ENCODE measurements around the gene NCAM1. TPM values are rescaled to one million over a fixed set of nuclear protein-coding genes. Genes with fewer than 3 reads are reported as not detected.
A peak's percentile ranks its signal among the peaks of the same experiment; 100 is the strongest.

Gene NCAM1
- total RNA-seq, 1 donor from 2014 or later, result 244 TPM

DNA sequence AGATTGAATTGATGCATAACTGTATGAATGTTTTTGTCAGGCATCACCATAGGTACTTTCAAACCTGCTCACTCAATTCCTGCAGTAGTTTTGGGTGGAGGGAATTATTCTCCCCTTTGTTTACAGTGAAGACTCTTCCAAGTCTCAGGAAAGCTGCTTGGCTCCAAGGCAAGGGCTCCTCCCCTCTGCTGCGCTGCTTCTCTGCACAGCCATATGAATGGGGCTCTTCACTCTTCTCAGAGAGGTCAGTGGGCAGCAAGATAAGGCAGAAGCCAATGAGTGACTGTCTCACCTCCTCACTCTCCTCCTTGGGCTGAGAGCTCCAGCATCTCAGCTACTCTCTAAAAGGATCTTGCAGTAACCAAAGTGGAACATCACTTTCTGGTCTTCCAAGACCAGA lies 187.4 kb downstream of the NCAM1 start:
- no peak for DNase-seq
- intact Hi-C loops (cut with micrococcal nuclease), result no loop called here
- no peak for ATAC-seq

DNA sequence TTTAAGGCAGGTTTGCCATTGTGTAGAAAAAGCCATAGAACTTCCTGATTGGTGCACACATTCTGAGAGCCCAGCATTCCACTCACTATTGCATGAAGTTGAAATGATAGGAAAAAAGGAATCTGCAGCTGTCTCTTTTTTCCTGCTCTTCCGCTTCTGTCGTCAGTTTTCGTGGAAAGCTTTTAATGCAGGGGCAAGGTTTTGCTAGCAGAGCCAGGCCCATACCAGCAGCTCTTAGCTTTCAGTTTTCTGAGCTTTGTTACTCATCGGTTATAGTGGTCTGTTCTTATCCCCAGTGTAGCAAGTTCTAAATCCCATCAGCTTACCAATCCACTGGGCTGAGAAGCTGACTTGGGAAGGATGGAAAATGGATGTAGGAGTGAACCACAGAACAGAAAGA lies 190.3 kb downstream of the NCAM1 start:
- intact Hi-C loops (cut with micrococcal nuclease), result no loop called here

DNA sequence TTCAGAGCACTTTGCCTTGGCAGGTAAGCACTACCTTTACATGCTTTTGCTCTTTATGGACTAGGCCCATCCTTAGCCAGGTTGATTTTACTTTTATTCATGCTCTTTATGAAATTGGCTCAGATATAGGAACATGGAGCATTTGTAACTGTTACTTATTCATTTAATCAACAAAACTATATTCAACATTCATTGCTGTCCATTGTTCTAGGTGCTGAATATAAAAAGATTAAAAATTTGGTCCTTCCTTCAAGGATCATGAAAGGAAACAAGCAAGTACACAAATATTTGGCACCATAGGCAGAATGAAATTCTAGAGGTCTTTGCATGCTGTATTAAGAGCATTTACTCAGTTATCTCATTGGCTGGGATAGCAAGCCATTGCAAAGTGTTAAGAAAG lies 191.3 kb downstream of the NCAM1 start:
- no peak for DNase-seq
- no peak for ATAC-seq
- intact Hi-C loops (cut with micrococcal nuclease), result no loop called here

More for the DNA sequence above, 190.3 kb downstream of the NCAM1 start:
- DNase-seq (no peak), ATAC-seq (no peak)

DNA sequence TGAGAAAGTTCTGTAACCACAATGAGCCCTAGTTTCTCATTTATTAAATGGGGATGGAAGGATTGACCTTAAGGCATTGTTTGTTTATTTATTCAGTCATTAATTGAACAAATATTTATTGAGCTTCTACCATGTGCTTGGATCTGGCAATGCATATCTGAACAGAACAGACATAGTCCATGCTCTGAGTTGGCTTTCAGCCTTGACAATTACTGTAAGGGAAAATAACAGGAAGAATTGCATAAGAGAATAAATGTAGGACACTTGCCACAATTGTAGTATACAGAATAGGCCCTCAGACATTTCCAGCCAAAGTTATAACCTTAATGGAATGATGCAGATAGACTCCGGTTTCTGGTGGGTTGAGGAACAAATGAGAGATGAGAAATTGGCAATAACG lies 192.6 kb downstream of the NCAM1 start:
- intact Hi-C loops (cut with micrococcal nuclease), result no loop called here
- DNase-seq (no peak), ATAC-seq (peak; percentile 74)

DNA sequence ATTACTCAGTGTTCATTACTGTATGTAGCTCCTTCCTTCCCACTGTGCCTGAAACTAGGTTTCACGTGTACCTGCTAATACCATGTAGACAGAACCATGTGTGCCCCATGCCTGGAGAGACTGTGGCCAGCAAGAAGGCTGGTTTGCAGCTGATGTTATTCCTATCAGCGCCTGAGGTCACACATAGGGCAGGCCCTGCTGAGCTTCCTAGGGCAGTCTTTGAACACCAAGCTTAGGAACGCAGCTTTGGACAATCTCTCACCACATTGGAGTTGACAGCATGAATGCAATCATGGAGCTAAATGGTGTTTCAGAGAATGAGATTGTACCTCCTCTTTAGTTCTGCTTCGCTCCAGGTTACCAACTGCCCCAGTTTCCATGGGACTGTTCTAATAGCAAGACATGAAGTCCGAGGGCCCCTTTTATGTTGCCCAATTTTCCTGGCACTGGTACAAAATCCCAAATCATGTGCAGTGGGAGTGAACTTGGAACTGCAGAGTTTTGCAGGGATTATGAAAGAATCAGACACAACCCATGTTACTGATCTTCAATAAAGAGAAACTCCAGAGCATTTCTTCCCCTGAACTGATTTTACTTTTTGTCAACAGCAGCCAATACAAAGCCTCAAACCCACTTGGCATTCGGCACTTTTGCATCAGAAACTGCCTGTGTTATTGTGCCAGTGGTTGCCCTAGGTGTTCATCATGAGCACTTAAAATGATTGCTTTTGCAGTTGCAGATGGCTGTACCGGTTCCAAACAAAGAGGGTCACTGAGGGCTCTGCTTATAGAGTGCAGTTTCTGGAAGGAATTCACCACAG lies 199.0 kb downstream of the NCAM1 start:
- DNase-seq, result no peak
- intact Hi-C loops (cut with micrococcal nuclease), result no loop called here

DNA sequence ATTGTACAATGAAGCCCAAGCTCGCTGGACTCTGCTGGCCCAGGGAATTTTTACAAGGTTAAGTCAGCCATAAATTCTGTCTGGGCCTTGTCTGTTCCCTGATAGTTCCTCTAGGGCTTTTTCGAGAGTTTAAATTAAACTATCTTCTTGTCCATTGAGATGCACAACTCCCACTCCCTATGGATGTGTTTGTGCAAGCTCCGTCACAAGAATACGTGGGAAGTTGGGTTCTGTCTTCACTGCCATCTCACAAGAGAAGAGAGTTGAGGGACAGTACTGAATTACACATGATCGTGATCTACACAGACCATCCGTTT lies 199.5 kb downstream of the NCAM1 start:
- DNase-seq, result no peak
- intact Hi-C loops (cut with micrococcal nuclease), result no loop called here
- ATAC-seq, result no peak

More for the DNA sequence above, 199.0 kb downstream of the NCAM1 start:
- ATAC-seq, result peak; percentile 70

DNA sequence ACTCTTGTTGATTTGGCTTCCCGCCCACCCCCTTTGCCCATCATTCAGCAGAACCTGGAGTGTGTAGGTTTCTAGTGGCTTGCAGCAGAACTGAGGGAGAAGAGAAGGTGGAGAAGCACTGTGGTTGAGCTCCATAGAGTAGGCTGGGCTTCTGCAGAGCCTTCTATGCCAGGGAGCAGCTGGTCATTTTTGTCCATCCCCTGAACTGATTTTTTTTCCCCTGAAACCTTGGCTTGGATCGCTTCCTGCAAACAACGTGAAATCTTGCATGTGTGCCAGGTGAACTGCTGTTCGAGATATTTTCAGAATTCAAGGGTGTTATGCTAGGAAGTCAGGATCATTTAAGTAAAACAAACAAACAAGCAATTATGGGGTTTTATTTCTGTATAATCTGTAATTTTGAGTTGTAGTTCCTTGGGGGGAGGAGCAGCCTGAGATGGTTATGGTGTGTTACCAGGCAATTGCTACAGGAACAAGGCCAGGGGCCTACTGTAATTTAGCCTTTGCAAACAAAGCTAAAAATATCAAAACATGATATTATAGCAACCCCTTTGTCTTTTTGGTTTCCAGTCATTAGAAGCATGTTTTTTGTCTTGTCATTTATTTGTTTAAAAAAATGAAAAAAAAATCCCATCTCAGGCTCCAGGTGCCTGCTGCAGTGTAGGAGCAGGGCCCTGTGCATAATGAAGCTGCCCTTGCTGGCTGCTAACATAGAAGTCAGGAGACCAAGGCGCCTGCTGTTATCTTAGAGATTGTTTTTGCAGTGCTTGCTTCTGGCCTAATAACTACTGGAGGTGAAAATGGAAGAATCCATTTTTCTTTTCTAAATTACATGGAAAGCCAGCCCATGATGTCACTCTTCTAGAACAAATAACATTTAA lies 200.7 kb downstream of the NCAM1 start:
- DNase-seq (no peak), ATAC-seq (peak; percentile 62)
- intact Hi-C loops (cut with micrococcal nuclease), result no loop called here

DNA sequence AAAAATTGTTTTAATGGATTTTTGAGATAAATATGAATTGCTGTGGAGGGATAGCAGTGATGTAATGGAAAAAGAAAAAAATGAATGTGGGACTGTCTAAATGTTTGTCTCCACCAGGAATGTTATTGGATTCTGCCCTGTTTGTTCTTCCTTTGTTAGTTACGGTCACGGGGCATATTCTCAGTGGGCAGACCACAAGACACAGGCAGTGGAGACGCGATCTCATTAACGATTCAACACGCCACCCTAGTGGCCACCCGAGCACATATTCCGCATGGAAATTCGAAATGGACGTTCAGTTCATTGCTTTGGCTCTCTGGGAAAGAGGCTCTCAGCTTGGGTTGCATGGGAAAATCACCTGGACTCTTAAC lies 201.4 kb downstream of the NCAM1 start:
- intact Hi-C loops (cut with micrococcal nuclease), result no loop called here
- ATAC-seq (peak; percentile 60), DNase-seq (no peak)

DNA sequence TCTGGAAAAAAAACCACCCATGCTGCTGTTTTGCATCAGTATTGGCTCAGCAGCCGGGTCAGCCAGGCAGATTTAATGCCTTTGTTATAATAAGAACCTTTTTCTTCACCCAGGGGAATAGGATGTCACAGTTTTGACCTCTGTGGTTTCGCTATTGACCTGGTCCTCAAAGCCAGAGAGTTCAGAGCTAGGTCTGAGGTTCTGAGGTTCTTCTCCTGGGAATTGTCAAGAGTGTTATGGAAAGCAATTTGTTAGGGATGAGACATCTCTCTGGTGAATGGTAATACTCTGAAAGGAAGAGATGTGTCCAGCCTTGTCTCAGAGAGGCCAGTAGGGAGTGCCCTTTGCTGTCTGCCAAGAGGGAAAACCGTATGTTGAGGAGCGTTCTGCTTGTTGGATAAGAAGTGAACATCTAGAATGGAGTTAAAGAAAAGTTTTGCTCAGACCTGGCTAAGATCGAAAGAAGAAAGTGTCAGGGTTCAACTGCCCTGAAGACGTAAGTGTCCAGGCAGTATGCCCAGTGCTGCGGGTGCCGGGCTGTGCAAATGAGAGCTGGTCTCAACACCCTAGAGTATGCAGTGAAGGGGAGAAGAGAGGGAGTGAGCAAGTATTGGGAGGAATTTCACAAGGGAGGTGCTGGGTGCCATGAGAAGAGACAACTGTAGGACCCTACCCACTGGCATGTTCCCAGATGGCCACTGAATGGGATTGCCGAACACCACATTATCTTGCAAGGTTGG lies 202.2 kb downstream of the NCAM1 start:
- intact Hi-C loops (cut with micrococcal nuclease), result no loop called here
- no peak for DNase-seq
- peak; percentile 25 for ATAC-seq

DNA sequence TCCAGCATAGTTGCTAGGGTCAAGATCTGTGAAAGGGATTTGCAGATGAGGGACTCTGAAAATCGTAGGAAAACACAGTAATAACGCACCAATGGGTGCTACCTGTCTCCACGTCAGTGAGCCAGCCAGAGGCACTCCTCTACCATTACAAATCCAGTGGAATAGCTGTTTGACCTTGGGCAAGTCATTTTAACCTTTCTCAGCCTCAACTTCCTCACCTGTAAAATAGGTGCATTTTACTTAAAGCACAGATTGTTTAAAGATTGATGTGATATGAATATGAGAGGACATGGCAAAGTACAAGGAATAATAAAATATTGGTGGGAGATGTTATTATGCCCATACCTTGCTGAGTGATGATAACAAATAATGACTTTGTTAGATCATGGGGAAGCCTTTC lies 205.1 kb downstream of the NCAM1 start:
- no peak for DNase-seq
- no peak for ATAC-seq
- intact Hi-C loops (cut with micrococcal nuclease), result no loop called here

DNA sequence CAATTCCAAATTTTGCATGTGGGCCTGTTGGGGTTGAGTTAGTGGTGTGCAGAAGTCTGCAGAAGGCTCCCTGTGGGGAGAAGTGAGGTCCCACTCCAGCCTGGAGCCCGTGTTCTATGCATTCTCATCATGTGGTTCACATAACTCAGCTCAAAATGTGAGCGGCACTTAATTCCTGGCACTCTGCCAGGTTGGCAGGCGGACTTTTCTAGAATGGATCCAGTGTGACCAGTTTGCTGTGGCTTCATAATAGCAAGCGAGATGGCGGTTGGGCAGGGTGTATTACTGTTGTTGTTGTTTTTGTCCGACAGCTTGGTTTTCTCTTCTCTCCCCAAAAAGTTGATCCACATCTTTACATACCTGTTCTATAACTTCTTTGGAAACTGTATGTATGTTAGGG lies 206.4 kb downstream of the NCAM1 start:
- intact Hi-C loops (cut with micrococcal nuclease), result no loop called here
- DNase-seq, result peak; percentile 39
- peak; percentile 9 for ATAC-seq

DNA sequence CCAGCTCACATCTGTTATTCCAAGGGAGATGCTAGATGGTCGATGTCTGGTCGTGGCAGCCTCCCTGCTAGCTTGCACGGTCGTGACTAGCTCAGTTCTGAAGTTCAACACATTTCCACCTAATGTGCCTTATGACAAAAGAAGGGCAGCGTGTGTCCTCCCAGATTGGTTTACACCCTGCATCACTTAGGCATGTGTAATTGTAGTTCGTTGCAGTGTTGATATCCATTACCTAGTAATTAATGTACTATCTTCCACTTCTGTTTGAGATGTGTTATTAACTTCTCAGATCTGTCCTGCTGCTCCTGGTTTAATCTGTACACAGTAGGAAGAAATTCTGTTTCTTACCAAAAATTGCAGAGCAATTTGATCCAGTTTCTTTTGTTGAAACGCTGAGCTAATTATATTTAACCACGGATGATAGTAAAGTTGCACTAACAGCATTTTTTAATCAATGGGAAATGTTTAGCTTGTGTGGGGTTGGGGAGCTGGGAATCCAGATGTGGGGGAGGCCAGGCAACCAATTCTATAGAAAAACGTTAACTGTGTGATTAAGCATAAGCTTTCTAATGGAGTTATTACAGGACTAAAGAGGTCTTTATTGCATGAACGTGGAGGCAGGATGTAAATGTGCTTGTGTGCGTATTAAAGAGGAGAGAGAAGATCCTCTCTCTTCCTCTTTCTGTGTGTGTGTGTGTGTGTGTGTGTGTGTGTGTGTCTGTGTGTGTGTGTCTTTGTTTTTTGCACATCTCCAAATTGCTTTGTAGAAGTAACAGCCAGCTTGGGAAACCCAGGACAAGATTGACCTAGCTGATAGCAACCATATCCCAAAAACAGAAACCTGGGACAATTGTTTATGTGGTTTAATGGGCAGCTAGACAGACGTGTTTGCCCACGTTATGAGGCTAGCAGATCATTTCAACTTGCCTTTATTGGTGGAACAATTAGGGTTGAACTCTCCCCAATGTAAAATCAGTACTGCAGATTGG lies 207.4 kb downstream of the NCAM1 start:
- ATAC-seq (no peak), DNase-seq (no peak)
- intact Hi-C loops (cut with micrococcal nuclease), result no loop called here

DNA sequence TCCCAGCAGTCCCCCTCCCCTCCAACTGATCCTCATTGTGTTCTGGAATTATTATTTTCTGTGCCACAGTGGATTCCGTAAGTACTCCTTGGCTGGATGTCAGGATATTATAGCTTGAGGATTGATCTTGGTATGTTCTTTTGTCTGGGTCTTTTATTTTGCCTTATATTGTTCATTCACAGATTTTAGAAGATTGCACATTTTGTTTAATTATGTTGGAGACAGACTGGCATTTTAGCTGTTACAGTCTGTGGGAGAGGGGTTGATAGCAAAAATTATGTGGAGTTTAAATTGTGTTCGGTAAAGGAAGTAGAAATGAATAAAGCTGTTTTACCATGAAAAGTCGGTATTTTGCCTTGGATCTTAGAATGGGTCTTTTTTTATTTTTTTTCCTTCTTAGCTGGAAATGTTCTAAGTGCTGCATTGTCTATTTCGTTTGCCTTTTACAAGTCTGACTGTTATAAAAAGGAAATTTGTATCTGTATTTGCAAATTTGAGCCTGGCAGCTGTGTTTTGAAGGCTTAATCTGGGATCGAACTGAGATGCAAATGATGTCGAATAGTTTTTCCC lies 211.2 kb downstream of the NCAM1 start:
- no peak for DNase-seq
- no peak for ATAC-seq
- intact Hi-C loops (cut with micrococcal nuclease), result no loop called here

DNA sequence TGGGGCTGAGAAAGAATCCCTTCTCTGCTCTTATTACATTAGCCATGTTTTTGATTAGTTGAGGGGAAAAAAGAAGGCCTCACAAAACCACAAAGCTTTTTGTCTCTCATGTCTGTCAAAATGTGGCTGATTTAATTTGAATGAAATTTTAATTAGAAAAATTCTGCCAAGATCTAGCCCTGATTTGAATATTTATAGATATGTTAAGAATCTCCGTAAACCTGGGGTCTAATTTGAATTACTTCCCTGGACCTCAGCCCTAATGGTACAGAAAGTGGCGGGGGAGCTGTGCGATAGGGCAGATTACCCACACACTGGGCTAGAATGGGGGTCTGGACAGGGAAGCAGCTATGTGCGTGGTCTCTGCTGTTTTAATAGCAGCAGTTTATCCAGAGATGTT lies 211.9 kb downstream of the NCAM1 start:
- DNase-seq (no peak), ATAC-seq (no peak)
- intact Hi-C loops (cut with micrococcal nuclease), result no loop called here

DNA sequence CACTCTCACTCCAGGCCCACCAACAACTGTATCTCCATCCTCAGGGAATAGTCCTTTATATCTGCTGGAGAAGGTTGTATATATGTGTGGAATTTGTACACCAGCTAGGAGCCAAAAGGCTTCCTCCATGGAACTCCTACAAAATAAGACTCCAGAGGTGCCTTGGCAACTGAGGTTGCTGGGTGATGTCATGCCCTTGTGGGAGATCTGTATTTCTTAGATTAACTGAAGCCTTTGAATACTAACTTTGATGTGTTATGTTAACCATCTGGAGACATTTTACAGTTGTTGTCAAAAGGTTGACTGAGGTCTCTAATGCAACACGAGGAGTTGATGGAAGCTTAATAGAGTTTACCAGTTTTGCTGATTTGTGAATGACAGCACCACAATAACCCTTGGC lies 213.7 kb downstream of the NCAM1 start:
- DNase-seq (no peak), ATAC-seq (peak; percentile 25)
- intact Hi-C loops (cut with micrococcal nuclease), result no loop called here

DNA sequence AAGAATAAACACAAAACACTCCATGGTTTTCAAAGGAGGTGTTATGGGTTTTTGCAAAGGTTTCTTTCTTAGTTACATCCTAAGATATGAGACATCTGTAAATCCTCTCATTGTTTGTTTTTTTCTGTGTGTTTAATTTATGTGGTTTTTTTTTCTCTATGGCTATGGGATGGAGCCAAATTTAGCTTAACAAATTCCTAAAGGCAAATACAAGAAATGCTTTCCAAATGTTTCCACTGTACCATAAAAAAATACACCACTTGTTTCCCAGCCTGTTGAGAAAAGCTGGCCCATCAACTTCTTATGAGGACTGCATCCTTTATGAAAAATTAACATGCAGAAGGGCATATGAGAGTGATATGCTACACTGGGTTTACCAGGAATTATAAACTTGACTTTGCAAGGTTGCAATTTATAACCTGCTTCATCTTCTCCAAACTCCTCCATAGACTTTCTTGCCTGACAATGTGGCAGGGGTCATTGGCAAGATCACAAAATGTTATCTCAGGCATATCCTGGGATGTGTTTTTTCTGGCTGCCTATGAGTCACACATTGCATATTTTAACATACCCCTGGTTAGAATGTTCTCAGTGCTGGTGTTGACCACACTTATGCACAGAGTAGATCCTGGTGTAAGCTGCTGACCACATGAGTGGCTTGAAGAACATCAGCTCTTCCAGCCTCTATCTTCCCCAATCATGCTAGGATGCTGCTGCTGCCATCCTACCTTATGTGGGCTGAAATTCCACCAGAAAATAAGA lies 215.6 kb downstream of the NCAM1 start:
- no peak for ATAC-seq
- intact Hi-C loops (cut with micrococcal nuclease), result no loop called here
- no peak for DNase-seq

DNA sequence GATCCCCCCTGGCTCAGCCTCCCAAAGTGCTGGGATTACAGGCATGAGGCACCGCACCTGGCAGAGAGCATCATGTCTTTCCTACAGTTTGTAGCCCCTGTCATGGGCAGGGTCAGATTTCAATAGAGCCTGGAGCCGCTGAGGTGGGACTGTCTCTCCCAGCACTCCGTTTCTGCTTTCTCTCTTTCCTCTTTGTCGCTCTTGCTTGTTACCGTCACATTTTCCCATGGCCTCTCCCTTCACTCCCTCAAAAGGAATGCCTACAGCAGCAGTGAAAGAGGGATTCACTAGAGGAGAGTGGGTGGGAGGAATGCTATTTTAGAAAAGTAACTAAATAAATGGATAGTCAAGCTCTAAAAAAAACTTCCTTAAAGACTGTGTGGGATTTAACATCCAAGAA lies 216.5 kb downstream of the NCAM1 start:
- DNase-seq (no peak), ATAC-seq (no peak)
- intact Hi-C loops (cut with micrococcal nuclease), result no loop called here

Data from left ventricle myocardium superior (tissue), 1 donor.